SIG-M5 (cell line): ENCODE results near the gene ADGRB3.

Experiments used
- DNase-seq: peaks from one replicate; lab custom pipeline; 2025; lab: John Stamatoyannopoulos, UW

The ADGRB3 gene

GRCh38 chr6:68634726-68635411 is at the start of gene ADGRB3:
ADGRB3 (plus strand) TSS chr6:68635282; CDS start chr6:68638676, 3,394 bp downstream.
- DNase-seq, result no peak

- no peak for DNase-seq
Observed at GRCh38 chr6:68593558-68593957, 41.5 kb upstream of the ADGRB3 start.

GRCh38 chr6:68597642-68598041 is 37.4 kb upstream of the ADGRB3 start:
- DNase-seq, result no peak

GRCh38 chr6:68615938-68616337 is 19.1 kb upstream of the ADGRB3 start:
- no peak for DNase-seq

- DNase-seq, result no peak
Observed at GRCh38 chr6:68625998-68626397, 9.1 kb upstream of the ADGRB3 start.

DNA sequence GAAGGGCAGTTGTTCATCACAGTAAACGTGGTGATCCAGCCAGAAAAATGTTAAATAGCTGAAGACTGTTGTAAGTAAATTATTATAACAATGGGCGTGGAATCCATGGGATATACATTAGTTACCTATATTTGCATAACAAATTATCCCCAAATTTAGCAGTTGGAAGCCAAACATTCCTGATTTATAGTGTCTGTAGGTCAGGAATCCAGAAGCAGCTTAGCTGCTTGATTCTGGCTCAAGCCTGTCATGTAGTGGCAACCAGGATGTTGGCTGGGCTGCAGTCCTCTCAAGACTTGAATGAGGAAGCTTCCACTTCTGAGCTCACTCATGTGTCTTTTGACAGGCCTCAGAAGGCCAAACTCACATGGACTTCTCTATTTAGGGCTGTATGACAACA is 6.9 kb upstream of the ADGRB3 start:
- DNase-seq, result no peak

GRCh38 chr6:68632734-68633133 is 2.3 kb upstream of the ADGRB3 start:
- DNase-seq, result no peak

DNA sequence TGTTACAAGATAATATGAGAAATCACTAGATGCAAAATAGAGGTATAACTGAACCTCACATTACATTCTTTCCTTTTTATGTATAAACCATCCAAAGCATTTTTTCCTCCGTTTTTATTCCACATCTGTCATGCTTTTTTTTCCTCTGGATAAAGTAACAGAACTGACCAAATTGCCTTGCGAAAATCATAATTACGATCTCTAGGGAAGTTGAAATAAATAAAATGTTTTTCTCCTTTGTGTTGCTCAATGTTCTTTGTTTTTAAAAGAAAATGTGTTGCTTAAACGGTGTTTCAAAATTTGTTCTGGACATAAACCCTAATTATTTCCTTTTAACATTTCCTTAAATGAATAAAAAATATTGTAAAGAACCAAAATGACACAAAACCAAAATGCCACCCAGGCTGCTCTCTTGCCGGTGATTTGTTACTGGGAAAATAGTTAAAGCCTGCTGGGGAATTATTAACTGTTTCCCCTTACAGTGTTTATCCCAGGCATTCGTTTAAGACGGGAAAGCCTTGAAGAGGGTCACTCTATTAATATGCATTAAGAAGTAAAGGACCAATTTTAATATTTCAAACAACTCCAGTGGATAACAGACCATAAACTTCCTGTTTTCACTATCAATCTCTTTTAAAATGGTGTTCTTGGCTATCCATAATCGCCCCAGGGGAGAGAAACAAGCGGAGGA is 1.7 kb upstream of the ADGRB3 start:
- DNase-seq, result no peak

DNA sequence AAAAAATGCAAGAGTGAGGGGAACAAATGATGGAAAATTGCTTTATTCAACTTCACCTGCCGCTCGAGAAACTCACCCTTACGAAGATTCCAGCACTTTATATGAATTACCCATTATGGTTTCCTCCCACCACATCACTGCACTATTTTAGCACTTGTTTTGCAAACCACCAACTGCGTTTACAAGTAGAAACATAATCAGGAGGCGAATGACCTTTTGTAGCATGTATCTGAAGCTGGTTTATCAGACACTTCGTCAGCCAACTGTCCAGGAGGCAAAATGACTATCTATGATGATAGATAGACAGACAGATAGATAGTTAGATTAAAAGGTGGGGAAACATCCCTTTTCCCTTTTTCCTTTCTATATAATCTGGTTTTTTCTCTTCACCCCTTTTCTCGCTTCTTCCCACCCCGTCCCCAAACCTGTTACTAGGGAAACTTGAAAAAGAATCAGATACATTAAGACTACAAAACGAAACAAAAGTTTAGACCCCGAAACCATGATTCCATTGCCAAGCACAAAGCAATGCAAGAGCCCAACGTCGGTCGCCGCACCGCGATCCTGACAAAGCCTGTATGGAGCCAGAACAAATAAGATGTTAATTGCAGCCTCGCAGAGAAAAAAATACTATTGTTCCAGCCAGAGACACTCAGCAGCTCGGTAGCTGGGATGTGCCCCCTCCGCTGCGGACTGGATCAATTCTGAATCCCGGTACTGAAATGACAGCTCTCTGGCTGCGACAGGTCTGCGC is 933 bp upstream of the ADGRB3 start:
- DNase-seq, result no peak

DNA sequence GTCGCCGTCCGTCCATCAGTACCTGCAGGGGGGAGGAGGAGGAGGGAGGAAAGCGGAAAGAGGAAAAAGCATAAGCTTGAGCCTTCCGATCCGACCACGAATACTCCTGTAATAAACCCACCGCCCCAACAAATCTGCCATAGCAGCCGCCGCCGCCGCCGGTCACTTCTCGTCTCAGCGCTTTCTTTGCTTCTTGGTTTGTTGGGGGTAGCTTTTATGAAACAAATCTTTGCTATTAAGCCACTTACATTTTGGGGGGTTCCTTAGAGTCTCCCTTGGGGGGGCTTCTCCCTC is 277 bp downstream of the ADGRB3 start:
- no peak for DNase-seq

DNA sequence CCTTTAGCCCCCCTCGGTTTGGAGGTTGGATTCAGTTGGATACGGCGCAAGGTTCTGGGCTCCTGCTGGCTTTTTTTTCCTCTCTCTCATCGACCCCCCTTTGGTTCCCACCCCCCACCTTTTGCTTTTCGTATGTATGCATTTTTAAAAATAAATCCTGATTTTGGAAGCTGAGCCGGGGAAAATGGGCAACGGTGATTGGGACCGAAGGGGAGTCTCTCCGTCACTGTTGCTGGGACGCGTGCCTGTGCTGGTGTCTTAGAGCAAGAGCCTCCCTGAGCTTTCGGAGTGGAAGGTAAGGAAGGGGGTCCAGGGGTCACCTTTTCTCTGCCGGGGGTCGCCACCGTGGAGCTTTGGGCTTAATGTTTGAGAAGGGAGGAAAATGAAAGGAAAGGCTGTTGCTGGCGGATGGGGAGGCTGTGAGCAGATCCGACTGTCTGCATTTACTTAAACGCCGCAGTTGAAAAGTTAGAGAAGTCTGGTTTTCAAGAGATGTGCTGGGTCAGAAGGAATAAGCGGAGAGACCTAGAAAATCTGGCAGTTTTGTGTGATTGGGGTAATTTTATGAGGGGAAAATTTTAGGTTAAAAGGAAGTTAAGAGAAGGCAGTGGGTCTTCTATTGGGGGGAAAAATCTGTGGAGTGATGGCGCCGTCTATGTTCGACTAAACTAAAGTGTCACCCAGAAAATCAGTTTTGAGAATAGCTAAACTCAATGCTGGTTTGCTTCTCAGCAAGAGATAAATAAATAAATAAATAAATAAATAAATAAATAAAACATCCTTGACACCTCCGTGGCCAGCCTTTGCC is 828 bp downstream of the ADGRB3 start:
- no peak for DNase-seq

DNA sequence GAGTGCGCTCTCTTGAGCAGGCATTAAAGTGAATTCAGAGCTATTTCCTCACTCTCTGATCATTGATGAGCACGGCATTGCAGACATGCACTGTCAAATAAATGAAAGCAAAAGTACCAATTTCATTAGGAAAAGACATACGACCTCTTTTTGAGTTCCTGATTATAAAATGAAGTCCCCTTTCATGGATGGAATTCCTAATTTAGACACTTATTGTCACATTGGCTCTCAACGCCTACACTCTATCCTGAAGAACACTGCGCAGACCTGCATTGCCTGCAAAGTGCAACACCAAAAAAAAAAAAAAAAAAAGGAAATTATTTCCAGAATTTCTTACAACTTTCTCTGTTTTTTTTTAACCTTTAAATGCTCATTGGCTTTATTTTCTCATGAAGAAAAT is 1.6 kb downstream of the ADGRB3 start:
- no peak for DNase-seq

- DNase-seq, result no peak
Observed at GRCh38 chr6:68637071-68637470, 2.0 kb downstream of the ADGRB3 start.

GRCh38 chr6:68637782-68638181 is 2.7 kb downstream of the ADGRB3 start:
- DNase-seq, result no peak

GRCh38 chr6:68638230-68638900 is 3.3 kb downstream of the ADGRB3 start:
- DNase-seq, result no peak

GRCh38 chr6:68639211-68639610 is 4.1 kb downstream of the ADGRB3 start:
- no peak for DNase-seq

DNA sequence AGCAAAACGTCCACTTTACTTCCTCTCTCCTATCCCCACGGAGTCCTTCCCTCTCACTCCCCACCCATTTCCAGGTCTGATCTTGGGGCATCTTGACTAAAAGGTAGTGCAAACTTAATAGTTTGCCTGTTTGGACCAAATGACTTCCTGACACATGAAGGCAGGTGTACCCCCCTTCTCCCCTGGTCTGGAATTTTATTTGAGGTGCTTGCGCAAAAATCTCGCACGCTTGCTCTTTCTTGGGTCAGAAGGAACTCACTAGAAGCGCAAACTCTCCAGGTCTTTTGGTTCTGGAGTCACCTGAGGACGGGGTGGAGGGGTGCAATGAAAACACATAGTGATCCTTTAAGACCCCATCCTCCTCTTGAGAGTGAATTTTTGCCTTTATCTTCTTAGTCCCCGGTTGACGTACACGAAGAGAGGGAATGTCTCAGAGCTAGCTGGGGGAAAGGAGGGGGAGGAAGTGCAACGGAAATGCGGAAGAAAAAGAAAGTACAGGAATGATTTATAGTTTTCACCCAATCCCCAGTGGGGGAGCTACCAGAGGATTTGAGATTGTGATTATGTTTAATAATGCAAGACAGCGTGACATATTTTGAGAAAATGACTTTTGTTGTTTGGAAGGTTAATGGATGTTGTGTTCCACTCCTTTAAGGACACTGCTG is 4.9 kb downstream of the ADGRB3 start:
- DNase-seq, result no peak

- DNase-seq, result no peak
Observed at GRCh38 chr6:68640491-68640835, 5.4 kb downstream of the ADGRB3 start.

- no peak for DNase-seq
Observed at GRCh38 chr6:68641172-68641571, 6.1 kb downstream of the ADGRB3 start.

GRCh38 chr6:68642081-68642480 is 7.0 kb downstream of the ADGRB3 start:
- no peak for DNase-seq

GRCh38 chr6:68642977-68643376 is 7.9 kb downstream of the ADGRB3 start:
- no peak for DNase-seq
